ENCODE results near the gene ZNF362. TPM values are rescaled to one million over a fixed set of nuclear protein-coding genes. Genes with fewer than 3 reads are reported as not detected.

ZNF362 gene
- total RNA-seq, 2 experiments from 2014 or later, result 8.9 to 26.1 TPM

- Histone ChIP-seq H3K4me3 (ENCODE audit: low read depth, low read length, poor library complexity, severe bottlenecking) (no peak overlapping the region), H3K36me3 (ENCODE audit: insufficient read depth, low read length) (peaks cover 69% of the 10 kb centered on the region), H3K9me3 (ENCODE audit: low read length) (no peaks in the 10 kb centered on the region), H3K4me1 (ENCODE audit: insufficient read depth, low read length, poor library complexity, severe bottlenecking) (no peaks in the 10 kb centered on the region), H3K9me2 (ENCODE audit: insufficient read depth, low read length) (no peaks in the 10 kb centered on the region), H4K20me1 (ENCODE audit: insufficient read depth, low read length) (no peaks in the 10 kb centered on the region), H3K27ac (ENCODE audit: low read depth, low read length, poor library complexity, severe bottlenecking) (no peak overlapping the region), H3K79me2 (ENCODE audit: insufficient read depth, low read depth, low read length) (no peaks in the 10 kb centered on the region), H3K4me2 (ENCODE audit: low read length) (no peak overlapping the region), H2AFZ (ENCODE audit: low read length) (no peak overlapping the region)
- no TSS peak for BruUV-seq (replicated peaks)
- ChIA-PET CTCF (ENCODE audit: unreplicated experiment) (no interaction called here), POLR2A (interaction anchor here (1.2 kb wide), 1 partner anchor 14 kb away, joined by 3 read pairs; no protein-coding TSS in a partner anchor)
- TF ChIP-seq CTCF (conservative IDR thresholded peaks at IDR 0.05; ENCODE audit: low read length) (no peak), EZH2phosphoT487 (IDR thresholded peaks at IDR 0.05; ENCODE audit: borderline replicate concordance, low read depth, low read length) (no peak)
- intact Hi-C loops (cut with micrococcal nuclease; ENCODE audit: unreplicated experiment), result no loop called here
- no peak for DNase-seq (ENCODE audit: low spot score)
Observed at GRCh38 chr1:33330361-33330890, 74.1 kb downstream of the ZNF362 start.

- Histone ChIP-seq H3K9me3 (ENCODE audit: low read length) (no peaks in the 10 kb centered on the region), H3K27ac (ENCODE audit: low read depth, low read length, poor library complexity, severe bottlenecking) (no peak overlapping the region), H3K36me3 (ENCODE audit: insufficient read depth, low read length) (peaks cover 64% of the 10 kb centered on the region), H3K4me3 (ENCODE audit: low read depth, low read length, poor library complexity, severe bottlenecking) (no peak overlapping the region), H3K79me2 (ENCODE audit: insufficient read depth, low read depth, low read length) (no peaks in the 10 kb centered on the region), H2AFZ (ENCODE audit: low read length) (no peak overlapping the region), H4K20me1 (ENCODE audit: insufficient read depth, low read length) (no peaks in the 10 kb centered on the region), H3K9me2 (ENCODE audit: insufficient read depth, low read length) (no peaks in the 10 kb centered on the region), H3K4me2 (ENCODE audit: low read length) (no peak overlapping the region), H3K4me1 (ENCODE audit: insufficient read depth, low read length, poor library complexity, severe bottlenecking) (no peaks in the 10 kb centered on the region)
- POLR2A ChIA-PET, result no interaction called here
- CTCF ChIA-PET (ENCODE audit: unreplicated experiment), result no interaction called here
- TF ChIP-seq EZH2phosphoT487 (IDR thresholded peaks at IDR 0.05; ENCODE audit: borderline replicate concordance, low read depth, low read length) (no peak), CTCF (conservative IDR thresholded peaks at IDR 0.05; ENCODE audit: low read length) (no peak)
- no TSS peak for BruUV-seq (replicated peaks)
- no peak for DNase-seq (ENCODE audit: low spot score)
- intact Hi-C loops (cut with micrococcal nuclease; ENCODE audit: unreplicated experiment), result no loop called here
Observed at GRCh38 chr1:33330906-33331305, 74.6 kb downstream of the ZNF362 start.

- CTCF ChIA-PET (ENCODE audit: unreplicated experiment), result no interaction called here
- Histone ChIP-seq H3K9me3 (ENCODE audit: low read length) (no peaks in the 10 kb centered on the region), H2AFZ (ENCODE audit: low read length) (no peak overlapping the region), H3K4me1 (ENCODE audit: insufficient read depth, low read length, poor library complexity, severe bottlenecking) (no peaks in the 10 kb centered on the region), H3K4me3 (ENCODE audit: low read depth, low read length, poor library complexity, severe bottlenecking) (no peak overlapping the region), H3K36me3 (ENCODE audit: insufficient read depth, low read length) (peaks cover 58% of the 10 kb centered on the region), H4K20me1 (ENCODE audit: insufficient read depth, low read length) (no peaks in the 10 kb centered on the region), H3K4me2 (ENCODE audit: low read length) (no peak overlapping the region), H3K27ac (ENCODE audit: low read depth, low read length, poor library complexity, severe bottlenecking) (no peak overlapping the region), H3K79me2 (ENCODE audit: insufficient read depth, low read depth, low read length) (no peaks in the 10 kb centered on the region), H3K9me2 (ENCODE audit: insufficient read depth, low read length) (no peaks in the 10 kb centered on the region)
- POLR2A ChIA-PET, result no interaction called here
- BruUV-seq (replicated peaks), result no TSS peak
- TF ChIP-seq EZH2phosphoT487 (IDR thresholded peaks at IDR 0.05; ENCODE audit: borderline replicate concordance, low read depth, low read length) (no peak), CTCF (conservative IDR thresholded peaks at IDR 0.05; ENCODE audit: low read length) (no peak)
- DNase-seq (ENCODE audit: low spot score), result no peak
- intact Hi-C loops (cut with micrococcal nuclease; ENCODE audit: unreplicated experiment), result no loop called here
Observed at GRCh38 chr1:33331444-33332356, 75.4 kb downstream of the ZNF362 start.
